Endothelial cell of umbilical vein (primary cell): ENCODE data around the gene LPP. TPM values are rescaled to one million over a fixed set of nuclear protein-coding genes. Genes with fewer than 3 reads are reported as not detected.

Experiments used
- BruUV-seq: library from RNA; stranded (reverse); fragments of 400-500 nt; replicated peaks from 2 replicates; lab custom pipeline; 2021; lab: Mats Ljungman, UMichigan
- CTCF ChIA-PET: fragments of 300-600, 350-600 bp; sonication (Branson Sonifier 250); formaldehyde crosslinking; loops from one replicate; lab custom pipeline; 2021; ENCODE audit warnings: antibody characterized with exemption, inconsistent platforms; lab: Charles Lee
- POLR2A ChIA-PET: fragments of 300-600, 350-600 bp; sonication (Branson Sonifier 250); formaldehyde crosslinking; loops from one replicate; lab custom pipeline; 2021; ENCODE audit warnings: antibody characterized with exemption, inconsistent platforms; lab: Charles Lee
- DNase-seq: peaks from one replicate; pipeline ENCODE4 v3.0.0-alpha.2; 2011; ENCODE audit warnings: low read depth, low spot score
- FAIRE-seq: peaks from 2 replicates; lab custom pipeline; 2011; peaks lifted over from hg19 to GRCh38; lab: Jason Lieb, UNC
- H2AFZ ChIP-seq: 2 replicates; pipeline ENCODE4 v1.6.0; 2012; ENCODE audit warnings: low read depth, low read length, control low read depth, inconsistent platforms
- H3K27ac ChIP-seq: 2 replicates; pipeline ENCODE4 v1.5.1; 2011; ENCODE audit warnings: low read depth, mild to moderate bottlenecking, control low read depth, low read length, moderate library complexity; ENCODE audit not compliant: insufficient read depth
- H3K27me3 ChIP-seq, 2 experiments: 2 replicates each; pipeline versions ENCODE4 v1.6.0 to v1.6.1; 2011; ENCODE audit warnings: low read length in 2 of 2, mixed read lengths in 1 of 2; ENCODE audit not compliant: control insufficient read depth in 2 of 2, insufficient read depth in 2 of 2
- H3K36me3 ChIP-seq, 2 experiments: 2 replicates in 1 of 2; 3 replicates in 1 of 2; pipeline ENCODE4 v1.5.1; 2011; ENCODE audit warnings: low read length in 2 of 2, mild to moderate bottlenecking in 1 of 2, moderate library complexity in 1 of 2; ENCODE audit not compliant: control insufficient read depth in 2 of 2, insufficient read depth in 2 of 2; ENCODE audit errors: extremely low read depth in 1 of 2
- H3K4me1 ChIP-seq: 3 replicates; pipeline ENCODE4 v1.5.1; 2011; ENCODE audit warnings: mild to moderate bottlenecking, low read length; ENCODE audit not compliant: control insufficient read depth, insufficient read depth; ENCODE audit errors: extremely low read depth
- H3K4me2 ChIP-seq: 2 replicates; pipeline ENCODE4 v1.6.1; 2011; ENCODE audit warnings: low read length, control low read depth, mixed read lengths; ENCODE audit not compliant: insufficient read depth
- H3K4me3 ChIP-seq, 3 experiments: fragments of 200-600 bp in 1 of 3; sonication (generic), shearing (Covaris generic) in 1 of 3; replicated peaks in 1 of 3; 2 replicates each; pipeline ENCODE4 v1.5.1; 2011 to 2016; ENCODE audit warnings: control low read depth in 3 of 3, low read length in 3 of 3, mild to moderate bottlenecking in 2 of 3, inconsistent platforms in 1 of 3, low read depth in 1 of 3, moderate library complexity in 1 of 3; ENCODE audit not compliant: insufficient read depth in 1 of 3
- H3K79me2 ChIP-seq: 2 replicates; pipeline ENCODE4 v1.6.0; 2012; ENCODE audit warnings: low read length, inconsistent platforms; ENCODE audit not compliant: control insufficient read depth, insufficient read depth
- H3K9ac ChIP-seq: replicated peaks from 2 replicates; pipeline ENCODE3; 2011; ENCODE audit warnings: low read length, control low read depth; ENCODE audit not compliant: insufficient read depth; ENCODE audit errors: extremely low read depth
- H3K9me1 ChIP-seq: replicated peaks from 3 replicates; pipeline ENCODE4 v1.6.0; 2011; ENCODE audit warnings: mild to moderate bottlenecking, low read length; ENCODE audit not compliant: control insufficient read depth, insufficient read depth; ENCODE audit errors: extremely low read depth
- H3K9me3 ChIP-seq: replicated peaks from 2 replicates; pipeline ENCODE4 v1.5.1; 2012; ENCODE audit warnings: low read length, inconsistent platforms; ENCODE audit not compliant: control insufficient read depth, insufficient read depth
- H4K20me1 ChIP-seq: replicated peaks from 2 replicates; pipeline ENCODE3; 2011; ENCODE audit warnings: mild to moderate bottlenecking, low read length; ENCODE audit not compliant: control insufficient read depth, insufficient read depth; ENCODE audit errors: extremely low read depth
- CTCF ChIP-seq, 2 donors: IDR thresholded peaks; 1 replicate in 1 of 2; 2 replicates in 1 of 2; pipeline ENCODE4 v1.5.1; 2011; ENCODE audit warnings: low read length in 2 of 2, mild to moderate bottlenecking in 2 of 2, moderate library complexity in 2 of 2, control low read depth in 1 of 2, inconsistent platforms in 1 of 2, low read depth in 1 of 2; ENCODE audit not compliant: insufficient read depth in 1 of 2; ENCODE audit errors: extremely low read depth in 1 of 2
- EZH2 ChIP-seq: IDR thresholded peaks from 2 replicates; pipeline ENCODE4 v1.6.1; 2012; ENCODE audit warnings: borderline replicate concordance, low read depth, mild to moderate bottlenecking, moderate library complexity, low read length, inconsistent platforms; ENCODE audit not compliant: severe bottlenecking
- FOS ChIP-seq: IDR thresholded peaks from 2 replicates; pipeline ENCODE4 v1.6.1; 2011; ENCODE audit warnings: mild to moderate bottlenecking, low read length, moderate library complexity, borderline replicate concordance; ENCODE audit not compliant: insufficient read depth
- GATA2 ChIP-seq: IDR thresholded peaks from 2 replicates; pipeline ENCODE4 v1.7.0; 2011; ENCODE audit warnings: low read depth, mild to moderate bottlenecking, moderate library complexity, mixed read lengths, low read length; ENCODE audit not compliant: insufficient read length, insufficient read depth
- JUN ChIP-seq: IDR thresholded peaks from 2 replicates; pipeline ENCODE4 v1.6.1; 2011; ENCODE audit warnings: borderline replicate concordance, low read depth; ENCODE audit not compliant: insufficient read length, insufficient read depth
- MAX ChIP-seq: IDR thresholded peaks from 2 replicates; pipeline ENCODE4 v1.6.1; 2011; ENCODE audit not compliant: insufficient read depth, insufficient read length
- MYC ChIP-seq: IDR thresholded peaks from one replicate; pipeline ENCODE4 v1.6.1; 2011; ENCODE audit warnings: mild to moderate bottlenecking, low read depth, low read length
- POLR2A ChIP-seq: IDR thresholded peaks from 2 replicates; pipeline ENCODE4 v1.6.1; 2012; ENCODE audit warnings: low read depth, mild to moderate bottlenecking, control low read depth, low read length
- POLR2AphosphoS5 ChIP-seq: IDR thresholded peaks from 2 replicates; pipeline ENCODE4 v1.6.1; 2012; ENCODE audit warnings: low read depth, mild to moderate bottlenecking, control low read depth, low read length, moderate library complexity; ENCODE audit not compliant: insufficient read depth
- dilution Hi-C: fragments of 300-500 bp; cut with MboI; formaldehyde crosslinking; loops from one replicate; pipeline ENCODE4 v1.15.0; 2019; ENCODE audit warnings: low sequenced_read_pairs; ENCODE audit not compliant: extremely low pct_ligation_motif_present
- intact Hi-C: fragments of 100-400 bp; cut with micrococcal nuclease; formaldehyde crosslinking; loops from one replicate; pipeline ENCODE4 v1.10.0; 2022
- polyA plus RNA-seq, 4 experiments: library from polyadenylated mRNA; depleted of rRNA in 3 of 4; stranded (reverse) in 3 of 4; unstranded in 1 of 4; fragments of >200 nt; gene quantifications; 2 replicates each; pipeline versions ENCODE4 v1.2.1 to v1.2.3, GENCODE V29; 2011 to 2012; ENCODE audit warnings: missing spikeins in 1 of 4
- total RNA-seq: library from RNA; stranded (reverse); gene quantifications from 2 replicates; pipeline ENCODE4 v1.2.3, GENCODE V29; 2021

LPP gene
- total and polyA plus RNA-seq, 2 donors (not counting 3 experiments of a cell fraction or from before 2014, with no cell fraction given) = 16.9 to 153 TPM

DNA sequence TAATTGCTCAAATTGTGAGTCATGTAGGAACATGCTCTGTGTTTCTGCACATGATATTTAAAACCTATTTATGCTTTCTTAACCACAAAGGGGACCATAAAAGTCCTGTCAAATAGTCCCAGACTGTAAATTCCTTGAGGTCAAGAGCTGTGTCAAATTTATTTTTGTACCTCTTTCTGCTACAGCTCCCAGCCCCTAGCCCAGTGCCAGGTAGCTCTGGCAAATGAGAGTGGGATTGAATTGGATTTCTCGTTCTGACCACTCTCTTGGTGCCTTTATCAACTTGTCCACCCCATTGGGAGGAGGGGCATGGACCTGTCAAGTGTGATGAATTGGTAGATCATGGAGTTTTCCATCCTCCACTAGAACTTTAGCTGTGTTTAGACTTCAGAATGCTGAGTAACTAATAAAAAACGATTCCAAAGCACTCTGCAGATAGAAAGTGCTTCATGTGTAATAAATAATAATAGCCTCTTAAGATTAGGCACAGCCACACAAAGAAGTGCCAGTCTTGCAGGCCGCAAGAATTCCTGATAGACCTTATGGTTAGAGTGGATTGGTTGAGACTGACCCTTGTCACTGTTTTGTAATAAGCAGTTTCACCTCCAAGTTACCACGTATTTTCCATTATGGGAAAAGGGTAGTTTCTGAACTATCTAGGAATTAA lies 120.4 kb downstream of the LPP start:
- BruUV-seq = no TSS peak

GRCh38 chr3:188276375-188276774 lies 122.4 kb downstream of the LPP start:
- dilution Hi-C loops = no loop called here
- peaks cover 25% of the 10 kb centered on the region for H3K79me2 ChIP-seq
- no peak overlapping the region for H3K4me3 ChIP-seq
- no peaks in the 10 kb centered on the region for H3K9me1 ChIP-seq
- H3K9me3 ChIP-seq = no peaks in the 10 kb centered on the region
- ChIA-PET POLR2A (no interaction called here), CTCF (interaction anchor here (1.1 kb wide), 1 partner anchor 74 kb away, joined by 4 read pairs; no protein-coding TSS in a partner anchor)
- no peak overlapping the region for H3K9ac ChIP-seq
- DNase-seq = no peak
- no peaks in the 10 kb centered on the region for H3K36me3 ChIP-seq
- no peak overlapping the region for H3K27ac ChIP-seq
- intact Hi-C loops = no loop called here
- H3K4me2 ChIP-seq = no peak overlapping the region
- peaks cover 20% of the 10 kb centered on the region for H3K4me1 ChIP-seq
- no peaks in the 10 kb centered on the region for H4K20me1 ChIP-seq
- BruUV-seq = no TSS peak
- no peak overlapping the region for H2AFZ ChIP-seq
- FAIRE-seq = no peak
- no peaks in the 10 kb centered on the region for H3K27me3 ChIP-seq
- no peak for TF ChIP-seq EZH2
- no peak for TF ChIP-seq JUN
- TF ChIP-seq GATA2 = no peak
- no peak for TF ChIP-seq MYC
- no peak for TF ChIP-seq POLR2A
- no peak for TF ChIP-seq MAX
- TF ChIP-seq FOS = no peak
- no peak for TF ChIP-seq CTCF (IDR thresholded peaks at IDR 0.05; ENCODE audit: extremely low read depth in 1 of 2, insufficient read depth in 1 of 2, low read depth in 1 of 2, low read length in 2 of 2)
- TF ChIP-seq POLR2AphosphoS5 = no peak

More for the DNA sequence above, 120.4 kb downstream of the LPP start:
- no peak overlapping the region for H3K4me3 ChIP-seq
- ChIA-PET POLR2A (interaction anchor here (0.6 kb wide), 1 partner anchor 13 kb away, joined by 3 read pairs; no protein-coding TSS in a partner anchor), CTCF (interaction anchor here (1.2 kb wide), 1 partner anchor 10 kb away, joined by 5 read pairs; no protein-coding TSS in a partner anchor)
- H3K27ac ChIP-seq = no peak overlapping the region
- no peaks in the 10 kb centered on the region for H4K20me1 ChIP-seq
- H3K9me1 ChIP-seq = no peaks in the 10 kb centered on the region
- H3K4me2 ChIP-seq = no peak overlapping the region
- no peak for DNase-seq
- H3K9me3 ChIP-seq = no peaks in the 10 kb centered on the region
- H3K4me1 ChIP-seq = peaks cover 37% of the 10 kb centered on the region
- dilution Hi-C loops (no loop called here), intact Hi-C loops (no loop called here)
- FAIRE-seq = no peak
- H3K27me3 ChIP-seq = no peaks in the 10 kb centered on the region
- H3K9ac ChIP-seq = no peak overlapping the region
- H3K79me2 ChIP-seq = peaks cover 27% of the 10 kb centered on the region
- H2AFZ ChIP-seq = no peak overlapping the region
- no peak for TF ChIP-seq POLR2AphosphoS5
- TF ChIP-seq GATA2 = no peak
- no peak for TF ChIP-seq FOS
- TF ChIP-seq POLR2A = no peak
- no peak for TF ChIP-seq MYC
- TF ChIP-seq JUN = no peak
- TF ChIP-seq MAX = no peak
- H3K36me3 ChIP-seq = no peaks in the 10 kb centered on the region
